ENCODE results near the gene FAM222A. TPM values are rescaled to one million over a fixed set of nuclear protein-coding genes. Genes with fewer than 3 reads are reported as not detected.

The FAM222A gene
- total RNA-seq, 2 donors from 2014 or later = 21.6 to 24.4 TPM

DNA sequence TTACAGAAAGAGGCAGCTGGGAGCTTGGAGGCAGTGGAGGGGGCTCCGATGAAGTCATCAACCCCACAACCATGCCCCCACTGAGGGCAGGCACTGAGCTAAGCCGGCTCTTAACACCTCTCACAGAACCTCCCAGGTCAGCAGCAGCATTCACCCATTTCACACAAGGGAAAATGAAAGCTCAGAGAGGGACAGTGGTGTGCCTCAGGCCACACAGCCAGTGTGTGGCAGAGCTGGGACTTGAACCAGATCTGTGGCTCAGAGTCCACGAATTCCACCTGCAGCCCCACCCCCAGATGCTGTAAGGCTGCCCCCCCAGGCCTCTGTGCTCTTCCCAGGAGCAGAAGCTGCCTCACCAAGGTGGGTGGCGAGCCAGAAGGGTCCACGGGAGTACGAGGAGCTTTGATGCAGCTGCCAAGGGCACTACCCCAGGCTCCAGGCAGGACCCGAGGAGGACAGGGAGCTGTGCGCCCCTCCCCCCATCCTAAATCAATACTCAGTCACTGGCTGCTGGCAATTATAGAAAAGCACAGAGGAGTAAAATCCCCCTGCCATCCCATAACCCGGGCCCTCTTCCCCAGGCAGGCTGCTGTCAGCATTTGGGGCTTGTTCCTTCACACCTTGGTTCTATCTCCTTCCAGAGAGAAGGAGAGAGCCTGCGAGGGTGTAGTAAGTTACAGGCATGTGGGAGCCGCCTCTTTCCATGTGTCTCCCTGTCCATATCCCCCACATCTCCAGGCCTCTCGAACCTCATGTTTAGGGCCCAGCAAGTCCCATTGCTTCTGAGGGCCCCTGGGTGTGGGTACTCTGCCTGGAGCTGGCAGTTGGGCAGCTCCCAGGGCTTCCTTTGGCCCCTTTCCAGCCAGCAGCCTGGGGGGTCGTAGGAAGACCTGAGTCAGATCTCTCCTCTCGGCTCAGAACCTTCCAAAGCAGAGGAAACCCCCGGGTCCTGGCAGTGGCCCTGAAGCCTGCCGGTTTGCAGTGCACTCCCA, 47.6 kb downstream of the FAM222A start:
- no peak overlapping the region for H3K27ac ChIP-seq (ENCODE audit: low read depth, low read length)
- peaks cover 25% of the 10 kb centered on the region for H3K36me3 ChIP-seq (ENCODE audit: control insufficient read depth, insufficient read depth, low read length)
- WGBS, 2 experiments (ENCODE audit: insufficient coverage in 1 of 2, insufficient read length in 1 of 2) = 91% methylated on average over 16 of the region's 16 CpGs; no CpG with 5 or more reads in 1 of the 2 experiments
- peaks cover 22% of the 10 kb centered on the region for H3K4me1 Mint-ChIP-seq
- H3K4me1 ChIP-seq (ENCODE audit: control insufficient read depth, insufficient read depth, low read length) = peaks cover 8% of the 10 kb centered on the region
- no peak overlapping the region for H3K9ac ChIP-seq (ENCODE audit: extremely low read depth, low read length, poor library complexity, severe bottlenecking)
- peaks cover 26% of the 10 kb centered on the region for H3K36me3 Mint-ChIP-seq (ENCODE audit: low read depth)
- H3K27me3 Mint-ChIP-seq (ENCODE audit: insufficient read depth) = no peaks in the 10 kb centered on the region
- no peaks in the 10 kb centered on the region for H3K27me3 ChIP-seq (ENCODE audit: control insufficient read depth, insufficient read depth, low read length, poor library complexity, severe bottlenecking)
- no peak overlapping the region for H3K4me3 Mint-ChIP-seq
- no peak overlapping the region for H3K27ac Mint-ChIP-seq
- peaks cover 12% of the 10 kb centered on the region for H3K9me3 Mint-ChIP-seq
- no peak overlapping the region for H3K4me3 ChIP-seq (ENCODE audit: low read length)
- TF ChIP-seq CTCF (conservative IDR thresholded peaks at IDR 0.05) = no peak
- peaks cover 8% of the 10 kb centered on the region for H3K9me3 ChIP-seq (ENCODE audit: control insufficient read depth, low read length)
- peak; percentile 52 for DNase-seq

DNA sequence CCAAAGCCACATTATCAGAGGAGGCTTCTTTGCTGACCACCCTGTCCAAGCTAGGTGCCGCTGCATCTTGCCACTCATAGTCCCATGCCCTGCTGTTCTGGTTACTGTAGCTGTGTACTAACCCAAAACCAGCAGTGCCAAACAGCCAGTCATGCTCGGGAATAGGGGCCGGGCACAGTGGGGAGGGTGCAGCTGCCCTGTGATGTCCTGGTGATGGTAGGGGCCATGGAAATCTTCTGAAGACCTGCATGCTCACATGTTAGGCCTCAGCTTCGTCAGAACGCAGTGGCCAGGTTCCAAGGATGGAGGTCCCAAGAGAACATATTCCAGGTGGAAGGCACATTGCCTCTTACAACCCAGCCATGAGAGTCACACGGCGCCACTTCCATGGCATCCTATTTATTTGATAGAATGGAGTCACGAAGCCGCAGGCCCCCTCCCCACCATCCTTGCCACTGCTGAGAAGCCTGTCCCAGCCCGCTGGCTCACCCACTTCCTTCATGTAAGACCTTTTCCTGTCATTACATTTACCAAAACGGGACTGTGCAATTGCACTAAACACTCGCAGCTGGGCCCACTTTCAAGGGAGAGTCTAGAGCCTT, 48.5 kb downstream of the FAM222A start:
- Mint-ChIP-seq H3K4me3 (no peak overlapping the region), H3K36me3 (ENCODE audit: low read depth) (peaks cover 19% of the 10 kb centered on the region), H3K4me1 (peaks cover 22% of the 10 kb centered on the region), H3K9me3 (peaks cover 6% of the 10 kb centered on the region), H3K27ac (no peak overlapping the region), H3K27me3 (ENCODE audit: insufficient read depth) (no peaks in the 10 kb centered on the region)
- Histone ChIP-seq H3K9ac (ENCODE audit: extremely low read depth, low read length, poor library complexity, severe bottlenecking) (no peak overlapping the region), H3K27me3 (ENCODE audit: control insufficient read depth, insufficient read depth, low read length, poor library complexity, severe bottlenecking) (no peaks in the 10 kb centered on the region), H3K4me3 (ENCODE audit: low read length) (no peak overlapping the region), H3K9me3 (ENCODE audit: control insufficient read depth, low read length) (no peaks in the 10 kb centered on the region), H3K27ac (ENCODE audit: low read depth, low read length) (no peak overlapping the region), H3K4me1 (ENCODE audit: control insufficient read depth, insufficient read depth, low read length) (peaks cover 8% of the 10 kb centered on the region), H3K36me3 (ENCODE audit: control insufficient read depth, insufficient read depth, low read length) (peaks cover 20% of the 10 kb centered on the region)
- peak; percentile 43 for DNase-seq
- no peak for TF ChIP-seq CTCF (conservative IDR thresholded peaks at IDR 0.05)
- 92 to 95% methylated on average over 7 to 12 of the region's 12 CpGs for WGBS, 2 experiments (ENCODE audit: insufficient coverage in 1 of 2, insufficient read length in 1 of 2)

DNA sequence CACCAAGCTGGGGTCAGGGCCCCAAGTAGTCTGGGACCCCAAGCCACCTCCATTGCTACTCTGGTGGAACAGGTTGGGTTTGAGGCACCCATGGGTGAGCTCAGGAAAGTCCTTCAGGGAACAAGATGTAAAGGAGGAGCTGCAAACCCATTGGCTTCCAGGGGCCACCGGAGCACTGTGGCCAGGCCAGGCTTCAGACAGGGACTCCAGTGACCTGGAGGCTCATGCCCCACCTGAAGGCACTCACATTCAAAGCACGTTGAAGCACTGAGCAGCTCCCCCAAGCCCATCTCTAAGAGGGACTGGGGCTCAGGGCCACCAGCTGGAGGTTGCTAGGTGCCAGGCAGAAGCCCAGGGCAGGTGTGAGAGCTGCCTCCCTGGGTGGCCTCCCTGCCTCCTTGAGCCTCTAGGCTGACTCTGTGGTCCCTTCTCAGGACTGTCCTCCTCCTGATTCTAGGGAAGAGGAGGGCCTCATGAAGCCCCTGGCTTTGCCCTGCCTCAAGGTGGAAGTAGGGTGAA, 49.1 kb downstream of the FAM222A start:
- peak; percentile 38 for DNase-seq
- H3K4me3 Mint-ChIP-seq = no peak overlapping the region
- H3K27ac ChIP-seq (ENCODE audit: low read depth, low read length) = no peak overlapping the region
- H3K27ac Mint-ChIP-seq = no peak overlapping the region
- H3K9ac ChIP-seq (ENCODE audit: extremely low read depth, low read length, poor library complexity, severe bottlenecking) = no peak overlapping the region
- H3K27me3 ChIP-seq (ENCODE audit: control insufficient read depth, insufficient read depth, low read length, poor library complexity, severe bottlenecking) = no peaks in the 10 kb centered on the region
- peaks cover 8% of the 10 kb centered on the region for H3K4me1 ChIP-seq (ENCODE audit: control insufficient read depth, insufficient read depth, low read length)
- peaks cover 24% of the 10 kb centered on the region for H3K36me3 ChIP-seq (ENCODE audit: control insufficient read depth, insufficient read depth, low read length)
- H3K27me3 Mint-ChIP-seq (ENCODE audit: insufficient read depth) = no peaks in the 10 kb centered on the region
- peaks cover 17% of the 10 kb centered on the region for H3K4me1 Mint-ChIP-seq
- no peak for TF ChIP-seq CTCF (conservative IDR thresholded peaks at IDR 0.05)
- H3K4me3 ChIP-seq (ENCODE audit: low read length) = no peak overlapping the region
- peaks cover 6% of the 10 kb centered on the region for H3K9me3 Mint-ChIP-seq
- WGBS, 2 experiments (ENCODE audit: insufficient coverage in 1 of 2, insufficient read length in 1 of 2) = 67 to 72% methylated on average over 1 to 2 of the region's 2 CpGs
- H3K9me3 ChIP-seq (ENCODE audit: control insufficient read depth, low read length) = no peaks in the 10 kb centered on the region
- peaks cover 19% of the 10 kb centered on the region for H3K36me3 Mint-ChIP-seq (ENCODE audit: low read depth)
